Uterus (tissue), 2 donors: ENCODE results near the gene COL27A1.

Experiments used
- CTCF ChIP-seq, 4 experiments: fragments of 200-600 bp in 2 of 4; fragments of 450-650 bp in 2 of 4; sonication (generic) in 2 of 4; IDR thresholded peaks; one replicate each; pipeline ENCODE4 v1.5.1; 2016 to 2019; ENCODE audit warnings: antibody characterized with exemption in 4 of 4, mild to moderate bottlenecking in 2 of 4, moderate library complexity in 1 of 4
- POLR2A ChIP-seq, 2 donors: fragments of 450-650 bp; IDR thresholded peaks; one replicate each; pipeline ENCODE4 v1.6.1; 2016; ENCODE audit warnings: antibody characterized with exemption in 2 of 2, mild to moderate bottlenecking in 1 of 2, moderate library complexity in 1 of 2

- TF ChIP-seq CTCF (IDR thresholded peaks at IDR 0.05), result no peak
- no peak for TF ChIP-seq POLR2A (IDR thresholded peaks at IDR 0.05)
Measured at GRCh38 chr9:114344188-114344566, 188.8 kb downstream of the COL27A1 start.
